HG03558 (cell line): ENCODE results near the gene PHRF1.
A peak's percentile ranks its signal among the peaks of the same experiment; 100 is the strongest.
"Not testable (repeated sequence)": the region's sequence is repeated elsewhere in the genome, so short reads cannot be mapped to it uniquely, and the experiment has no call there.

Source experiments
- ATAC-seq: cut with Tn5 transposase; IDR thresholded peaks from one replicate; pipeline ENCODE4 v1.9.1; 2021; ENCODE audit warnings: moderate number of reproducible peaks; ENCODE audit not compliant: unreplicated experiment; ENCODE audit errors: extremely low read depth

The PHRF1 gene

DNA sequence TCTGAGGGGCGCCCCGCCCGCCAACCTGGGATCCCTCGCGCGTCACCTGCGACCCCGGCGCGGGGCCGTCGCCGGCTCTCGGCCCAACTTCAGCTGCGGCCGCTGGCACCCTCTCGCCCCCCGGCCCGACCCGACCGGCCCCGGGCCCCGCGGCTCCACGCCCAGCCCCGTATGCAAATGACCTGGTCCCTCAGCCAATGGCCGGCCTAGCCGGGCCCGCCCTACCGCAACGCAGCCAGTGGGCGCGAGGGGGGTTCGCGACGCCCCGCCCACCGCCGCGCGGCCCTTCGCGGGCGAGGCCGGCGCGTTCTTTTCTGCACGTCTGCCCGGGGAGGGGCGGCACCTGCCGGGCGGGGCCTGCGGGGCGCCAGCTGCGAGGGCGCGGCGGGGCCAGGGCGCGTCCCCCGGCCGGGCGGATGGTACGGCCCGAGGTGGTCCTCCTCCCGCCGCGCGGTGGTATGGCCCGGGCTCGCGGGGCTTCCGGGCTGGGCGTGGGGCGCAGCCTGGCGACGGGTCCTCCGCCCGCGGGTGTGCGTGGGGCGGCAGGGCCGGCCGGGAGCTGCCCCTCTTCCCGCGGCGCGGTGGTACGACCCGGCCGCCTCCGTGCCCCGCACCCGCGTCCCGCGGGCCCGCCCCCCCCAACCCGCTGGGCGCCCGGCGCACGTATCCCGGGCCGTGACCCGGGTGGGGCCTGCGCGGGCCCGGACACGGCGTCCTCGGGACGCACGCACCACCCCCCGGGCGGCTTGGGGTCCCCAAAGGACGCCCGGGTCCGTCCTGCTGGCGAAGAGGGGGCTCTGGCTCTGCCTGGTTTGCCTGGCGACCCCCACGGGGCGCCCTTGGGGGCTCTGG, 7.7 kb upstream of the PHRF1 start:
- peak; percentile 70 for ATAC-seq

DNA sequence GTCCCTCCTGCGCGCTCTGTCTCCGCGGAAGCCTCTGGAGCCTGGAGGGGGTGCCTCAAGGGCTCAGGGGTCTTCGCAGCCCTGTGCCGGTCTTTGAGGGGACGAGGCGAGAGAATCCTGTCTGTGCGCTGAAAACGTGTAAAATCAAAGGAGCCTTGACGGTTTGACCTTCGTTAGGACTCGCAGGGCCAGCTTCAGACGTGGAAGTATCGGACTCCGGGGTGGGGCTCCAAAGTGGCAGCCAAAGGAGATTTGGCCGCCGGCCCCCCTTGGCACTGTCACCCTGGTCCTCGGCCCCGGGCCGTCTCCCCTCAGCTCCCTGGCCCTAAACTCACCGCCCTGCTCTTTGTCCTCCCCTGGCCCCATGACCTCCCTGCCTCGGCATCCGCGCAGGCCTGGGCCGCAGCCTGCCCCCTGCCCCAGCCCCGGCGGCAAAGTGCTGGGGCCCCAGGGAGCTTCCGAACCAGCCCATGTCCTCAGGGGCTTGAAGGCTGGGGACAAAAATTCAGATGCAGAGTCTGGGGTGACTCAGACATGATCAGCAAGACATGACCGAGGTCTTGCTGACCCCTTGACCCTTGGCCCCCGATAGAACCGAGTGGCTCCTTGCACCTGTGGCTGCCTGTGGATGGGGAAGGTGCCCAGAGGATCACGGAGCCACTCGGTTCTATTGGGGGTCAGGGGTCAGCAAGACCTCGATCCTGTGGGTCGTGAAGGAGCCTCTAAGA, 6.9 kb upstream of the PHRF1 start:
- no peak for ATAC-seq

DNA sequence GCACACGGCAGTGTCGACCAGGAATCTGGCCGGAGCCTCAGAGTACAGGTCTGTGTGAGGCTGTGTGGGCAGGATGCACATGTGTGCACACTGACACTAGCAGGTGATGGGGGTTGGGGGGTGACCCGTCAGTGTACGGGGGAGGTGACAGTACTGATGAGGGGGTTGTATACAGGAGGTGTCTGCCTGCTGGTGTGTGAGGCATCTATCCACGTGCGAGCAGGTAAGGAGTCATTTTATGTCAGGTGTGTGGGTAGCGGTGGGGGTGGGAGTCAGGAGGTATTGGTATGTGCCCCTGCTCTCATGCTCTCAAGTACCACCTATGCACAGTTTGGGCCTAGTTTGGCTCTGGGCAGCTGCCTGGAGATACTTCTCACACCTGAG, 4.5 kb upstream of the PHRF1 start:
- ATAC-seq, result no peak

DNA sequence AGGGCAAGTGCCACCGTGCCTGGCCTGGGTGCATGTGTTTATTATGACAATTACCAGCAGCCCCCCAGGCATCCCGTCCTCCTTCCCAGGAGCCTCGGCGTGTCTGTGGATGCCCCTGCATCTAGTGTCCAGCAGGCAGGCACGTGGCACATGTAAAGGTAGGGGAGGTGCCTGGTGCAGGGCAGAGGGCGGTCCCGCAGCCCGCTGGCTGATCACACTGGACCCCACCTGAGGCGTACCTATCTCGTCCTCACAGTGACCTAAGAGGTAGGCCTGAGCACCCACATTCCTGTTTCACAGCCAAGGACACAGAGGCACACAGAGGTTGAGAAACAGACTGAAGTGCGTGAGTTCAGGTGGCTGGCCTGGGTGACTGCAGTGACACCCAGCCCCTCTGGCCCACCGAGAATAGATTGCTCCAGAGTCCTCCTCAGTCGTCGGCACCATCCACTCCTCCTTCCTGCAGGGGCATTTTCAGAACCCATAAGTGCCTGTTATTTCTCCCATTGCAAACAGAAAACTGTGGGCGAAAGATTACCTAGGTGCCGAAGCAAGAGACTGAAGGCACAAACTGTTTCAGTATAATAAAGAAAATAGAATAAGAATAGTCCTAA, 3.0 kb upstream of the PHRF1 start:
- ATAC-seq, result no peak

DNA sequence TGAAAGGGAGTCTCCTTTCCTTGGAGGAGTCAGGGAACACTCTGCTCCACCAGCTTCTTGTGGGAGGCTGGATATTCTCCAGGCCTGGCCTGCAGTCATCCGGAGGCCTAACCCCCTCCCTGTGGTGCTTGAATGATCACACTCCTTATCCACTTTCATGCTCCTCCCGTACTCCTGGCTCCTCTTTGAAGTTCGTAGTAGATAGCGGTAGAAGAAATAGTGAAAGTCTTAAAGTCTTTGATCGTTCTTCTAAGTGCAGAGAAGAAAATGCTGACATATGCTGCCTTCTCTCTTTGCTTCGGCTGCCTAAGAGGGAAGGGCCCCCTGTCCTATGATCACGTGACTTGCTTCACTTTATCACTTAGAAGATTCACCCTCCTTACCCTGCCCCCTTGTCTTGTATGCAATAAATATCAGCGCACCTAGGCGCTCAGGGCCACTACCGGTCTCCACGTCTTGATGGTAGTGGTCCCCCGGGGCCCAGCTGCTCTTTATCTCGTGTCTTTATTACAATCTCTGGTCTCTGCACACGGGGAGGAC, 2.2 kb upstream of the PHRF1 start:
- not testable (repeated sequence) for ATAC-seq

DNA sequence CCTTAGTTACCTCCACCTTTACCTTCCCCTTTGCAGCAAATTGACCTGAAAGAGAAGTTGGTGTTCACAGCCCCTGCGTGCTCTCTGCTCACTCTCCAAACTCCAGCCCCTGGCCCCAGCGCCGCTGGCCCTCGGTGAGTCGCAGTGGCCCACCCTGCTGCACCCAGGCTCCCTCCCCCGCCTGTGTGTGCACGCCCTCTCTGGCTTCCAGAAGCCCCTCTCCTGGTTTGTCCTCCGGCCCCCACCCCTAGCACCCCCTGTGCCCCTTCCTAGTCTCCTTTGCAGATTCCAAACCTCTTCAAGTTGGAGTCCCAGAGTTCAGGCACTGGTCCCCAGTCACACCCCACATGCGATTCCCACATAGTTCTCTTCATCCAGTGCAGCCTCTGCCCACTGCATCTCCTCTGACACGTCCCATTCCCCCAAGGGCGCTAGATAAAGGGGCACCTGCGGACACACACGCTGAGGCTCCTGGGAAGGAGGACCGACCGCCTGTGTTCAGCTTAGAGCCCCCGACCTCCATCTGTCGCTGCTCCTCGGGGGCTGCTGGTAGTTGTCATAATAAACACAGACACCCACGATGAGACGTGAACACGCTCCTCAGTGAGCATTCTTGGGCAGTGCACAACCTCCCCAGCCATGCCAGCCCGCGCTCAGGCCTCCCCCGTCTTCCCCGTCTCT, 1.5 kb upstream of the PHRF1 start:
- no peak for ATAC-seq

DNA sequence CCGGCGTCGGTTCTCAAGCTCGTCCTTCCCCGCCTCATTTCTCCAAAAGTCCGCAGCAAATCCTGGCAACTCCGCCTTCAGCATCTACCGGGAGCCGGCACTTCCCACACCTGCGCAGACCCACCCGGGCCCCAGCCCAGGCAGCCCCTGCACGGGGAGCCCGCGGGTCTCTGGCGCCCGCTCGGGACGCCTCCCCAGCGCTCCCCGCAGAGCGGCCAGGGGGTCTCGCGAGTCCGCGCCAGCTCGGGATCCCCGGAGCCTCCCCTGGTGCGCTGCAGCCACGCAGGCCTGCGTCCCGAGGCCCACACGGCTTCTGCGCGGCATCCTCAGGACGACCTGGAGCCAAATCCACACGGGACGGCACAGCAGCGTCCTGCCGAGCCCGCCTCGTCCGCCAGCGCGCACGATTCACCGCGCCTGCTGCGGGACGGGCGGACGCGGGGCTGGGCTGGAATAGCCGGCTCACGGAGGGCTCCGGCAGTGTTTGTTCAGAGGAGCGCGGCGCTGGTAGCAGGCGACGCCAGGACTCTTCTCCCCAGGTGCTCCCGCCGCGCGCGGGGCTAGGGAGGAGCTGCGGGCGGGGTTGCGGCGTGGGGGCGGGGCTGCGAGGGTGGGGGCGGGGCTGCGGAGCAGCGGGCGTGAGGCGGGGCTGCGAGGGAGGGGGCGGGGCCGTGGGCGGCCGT, 816 bp upstream of the PHRF1 start:
- no peak for ATAC-seq

DNA sequence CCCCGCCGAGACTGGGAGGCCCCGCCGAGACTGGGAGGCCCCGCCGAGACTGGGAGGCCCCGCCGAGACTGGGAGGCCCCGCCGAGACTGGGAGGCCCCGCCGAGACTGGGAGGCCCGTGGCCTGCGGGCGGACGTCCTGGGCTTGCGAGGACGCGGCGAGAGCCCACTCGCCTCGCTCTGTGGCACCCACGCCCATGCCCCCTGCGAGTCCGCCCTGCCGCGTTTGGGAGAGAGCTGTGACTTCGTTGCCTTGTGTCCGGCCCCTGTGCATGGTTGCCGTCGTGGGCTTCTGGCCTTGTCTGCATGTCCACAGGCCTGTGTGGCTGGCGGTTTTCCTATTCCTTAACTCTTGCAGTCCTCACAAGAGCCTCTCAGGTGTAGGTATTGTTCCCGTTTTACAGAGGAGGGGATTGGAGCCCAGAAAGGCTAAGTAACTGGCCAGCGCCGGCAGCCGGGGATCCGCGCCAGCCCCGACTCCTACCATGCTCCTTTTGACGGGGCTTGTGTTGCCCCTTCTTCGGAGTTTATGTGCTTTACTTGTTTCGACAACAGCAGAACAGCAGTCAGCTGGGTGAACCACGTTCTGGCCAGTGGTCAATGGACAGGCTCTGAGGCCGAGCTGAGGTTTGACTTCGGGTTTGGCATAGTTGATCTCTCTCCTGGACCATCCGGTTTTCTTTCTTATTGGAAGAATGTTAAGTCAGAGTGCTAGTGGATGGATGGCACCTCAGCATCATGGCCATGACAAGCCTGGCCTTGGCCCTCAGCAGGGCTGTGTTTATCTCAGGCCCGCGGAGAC, 741 bp downstream of the PHRF1 start:
- no peak for ATAC-seq

DNA sequence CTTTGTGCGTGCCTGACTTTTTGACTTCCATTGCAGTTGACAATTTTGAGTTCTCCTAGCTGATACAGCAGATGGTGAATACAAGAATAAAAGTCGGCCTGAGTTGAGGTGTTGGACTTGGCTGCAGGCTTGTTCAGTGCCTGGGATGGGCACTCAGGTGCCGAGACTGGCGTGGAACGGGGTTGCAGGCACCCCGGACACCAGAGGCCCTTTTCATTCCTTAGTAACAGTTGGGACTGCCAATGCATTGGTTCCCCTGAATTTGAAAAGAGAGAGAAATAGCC, 1.3 kb downstream of the PHRF1 start:
- ATAC-seq, result no peak

DNA sequence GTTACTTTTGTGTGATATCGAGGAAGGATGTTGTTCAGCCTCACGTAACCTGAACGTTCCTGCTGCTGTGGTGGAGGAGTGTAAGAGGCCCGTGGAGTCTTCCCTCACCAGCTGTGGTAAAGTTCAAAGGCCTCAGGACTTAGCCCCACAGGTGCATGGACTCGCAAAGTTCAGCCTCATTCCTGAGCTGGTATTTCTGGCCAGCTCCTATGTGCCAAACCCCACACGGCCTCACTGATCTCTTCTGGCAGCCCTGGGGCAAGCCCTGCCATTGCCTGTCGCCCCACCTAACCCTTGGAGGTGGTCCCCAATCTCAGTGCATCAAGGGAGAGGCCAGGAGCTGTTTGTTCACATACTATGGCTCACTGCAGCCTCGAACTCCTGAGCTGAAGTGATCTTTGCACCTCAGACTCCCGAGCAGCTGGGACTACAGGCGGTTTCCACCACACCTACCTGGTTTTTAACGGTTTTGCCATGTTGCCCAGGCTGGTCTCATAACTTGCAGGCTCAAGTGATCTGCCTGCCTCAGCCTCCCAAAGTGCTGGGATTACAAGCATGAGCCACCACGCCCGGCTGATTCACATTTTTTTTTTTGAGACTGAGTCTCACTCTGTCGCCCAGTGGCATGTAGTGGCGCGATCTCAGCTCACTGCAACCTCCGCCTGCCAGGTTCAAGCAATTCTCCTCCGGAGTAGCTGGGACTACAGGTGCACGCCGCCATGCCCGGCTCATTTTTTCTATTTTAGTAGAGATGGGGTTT, 2.2 kb downstream of the PHRF1 start:
- ATAC-seq, result no peak

DNA sequence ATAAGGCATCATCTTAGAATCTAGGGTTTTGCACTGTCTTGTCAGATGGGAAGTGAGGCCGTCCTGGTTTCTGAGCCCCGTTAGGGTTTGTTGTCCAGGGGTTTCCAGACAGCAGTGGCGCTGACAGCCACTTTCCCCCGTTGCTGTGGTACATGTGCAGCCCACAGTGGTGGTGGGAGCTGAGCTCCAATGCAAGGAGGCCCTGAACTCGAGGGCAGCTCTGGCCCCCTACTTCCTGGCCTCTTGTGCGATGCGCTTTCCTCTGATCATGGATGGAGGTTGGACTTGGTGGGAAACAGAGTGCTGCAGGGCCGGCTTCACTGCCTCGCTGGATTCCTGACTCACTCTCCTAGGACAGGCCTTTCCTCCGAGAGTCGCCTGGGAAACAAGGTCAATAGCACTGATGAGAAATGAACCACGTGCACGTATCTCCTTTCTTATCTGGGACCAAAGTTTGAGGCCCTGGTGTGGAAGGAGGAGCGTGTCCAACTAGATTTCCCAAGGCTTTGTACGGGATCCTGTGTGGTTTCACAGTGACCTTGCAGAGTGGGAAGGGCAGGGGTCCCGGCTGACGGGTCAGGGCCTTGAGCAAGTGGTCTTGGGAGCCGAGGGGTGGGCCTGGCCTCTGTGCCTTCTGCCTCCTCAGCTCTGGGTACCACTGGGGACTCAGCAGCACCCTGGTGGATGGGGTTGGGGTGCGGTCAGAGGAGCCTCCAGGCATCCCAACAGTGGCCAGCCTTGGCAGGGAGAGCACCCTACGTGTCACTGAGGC, 3.7 kb downstream of the PHRF1 start:
- no peak for ATAC-seq

DNA sequence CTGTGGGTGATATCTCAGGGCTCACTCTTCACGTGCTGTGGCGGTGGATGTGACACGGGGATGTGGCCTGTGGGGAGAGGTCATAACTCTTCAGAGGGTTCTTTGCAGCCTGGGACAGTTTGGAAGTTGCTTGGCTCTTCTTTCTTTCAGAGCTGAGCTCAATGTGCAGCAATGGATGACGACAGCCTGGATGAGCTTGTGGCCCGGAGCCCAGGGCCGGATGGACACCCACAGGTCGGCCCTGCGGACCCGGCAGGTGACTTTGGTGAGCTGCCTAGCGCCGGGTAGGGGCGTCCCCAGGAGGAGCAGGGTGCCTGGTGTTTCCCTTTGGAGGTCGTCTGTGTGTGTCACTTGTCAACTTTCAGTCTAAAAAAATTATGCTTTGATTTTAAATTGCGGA, 5.1 kb downstream of the PHRF1 start:
- no peak for ATAC-seq

DNA sequence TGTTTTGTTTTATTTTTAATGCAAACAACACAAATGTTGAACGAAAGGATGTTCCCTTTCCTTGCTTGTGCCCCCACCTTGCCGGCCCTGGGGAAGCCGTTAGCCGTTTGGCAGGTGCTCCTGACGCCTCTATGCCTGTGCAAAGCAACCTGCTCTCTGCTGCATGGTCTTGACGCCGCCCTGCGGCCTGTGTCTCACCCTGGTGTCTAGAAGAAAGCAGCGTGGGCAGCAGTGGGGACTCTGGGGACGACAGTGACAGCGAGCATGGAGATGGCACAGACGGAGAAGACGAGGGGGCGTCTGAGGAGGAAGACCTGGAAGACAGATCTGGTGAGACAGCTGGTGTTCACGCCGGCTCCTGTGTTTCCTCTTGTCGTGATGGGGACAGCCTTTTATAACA, 5.5 kb downstream of the PHRF1 start:
- no peak for ATAC-seq

DNA sequence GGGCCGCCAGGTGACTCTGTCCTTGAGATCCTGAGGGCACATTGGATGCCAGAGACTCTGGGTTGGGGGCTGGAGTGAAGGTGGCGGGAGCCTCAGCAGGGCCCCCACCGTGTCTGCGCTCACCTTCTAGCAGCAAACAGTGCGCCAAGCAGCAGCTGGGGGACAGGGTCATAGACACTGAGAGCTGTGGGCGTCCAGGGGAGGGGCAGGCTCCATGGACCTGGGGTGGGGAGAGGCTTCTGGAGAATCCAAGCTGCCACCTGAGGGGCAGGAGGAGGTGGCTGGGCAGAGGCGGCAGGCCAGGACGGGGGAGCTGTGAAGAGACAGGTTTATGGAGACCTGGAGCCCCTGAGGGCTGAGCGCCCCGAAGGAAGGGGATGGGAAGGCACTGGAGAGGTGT, 8.0 kb downstream of the PHRF1 start:
- ATAC-seq, result no peak

DNA sequence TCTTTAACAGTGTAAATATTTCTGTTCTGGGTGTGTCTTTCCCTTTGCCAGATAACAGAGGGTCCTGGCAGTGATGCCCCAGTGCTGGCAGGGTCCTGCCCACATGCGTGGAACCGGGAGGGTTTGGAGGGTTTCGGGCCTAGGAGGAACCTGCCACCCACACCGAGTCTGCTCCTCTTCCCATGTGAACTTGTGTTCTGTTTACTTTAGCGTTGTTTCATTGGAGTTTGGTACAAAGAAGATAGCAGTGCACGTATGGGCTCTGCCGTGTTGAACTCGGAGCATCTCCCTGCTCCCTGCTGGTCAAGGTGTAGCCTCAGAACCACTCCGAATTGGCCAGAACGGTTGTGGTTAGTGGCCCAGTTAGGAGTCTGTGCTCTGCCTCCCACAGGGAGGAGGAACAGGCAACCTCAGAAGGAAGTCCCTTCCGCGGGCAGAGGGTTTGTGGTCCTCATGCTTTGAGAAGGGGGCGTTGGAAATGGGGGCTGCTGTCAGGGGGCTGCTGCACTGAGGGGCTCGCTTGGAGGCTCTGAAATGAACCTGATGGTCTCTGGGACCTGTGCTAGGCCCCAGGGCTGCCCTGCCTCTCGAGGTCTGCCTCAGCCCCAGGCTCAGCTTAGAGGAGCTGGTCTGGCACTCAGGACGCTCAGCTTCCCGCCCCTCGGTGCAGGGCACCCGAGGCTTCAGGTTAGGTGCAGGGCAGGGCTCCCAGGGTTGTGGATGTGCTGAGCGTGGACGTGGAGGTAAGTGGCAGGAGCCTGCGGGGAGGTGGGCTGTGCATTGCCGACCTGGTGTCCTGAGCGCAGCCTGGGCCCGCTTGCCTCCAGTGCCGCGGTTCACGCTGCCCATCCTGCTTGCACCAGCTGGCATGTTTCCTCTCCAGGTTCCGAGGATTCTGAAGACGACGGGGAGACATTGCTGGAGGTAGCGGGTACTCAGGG, 10.4 kb downstream of the PHRF1 start:
- no peak for ATAC-seq

DNA sequence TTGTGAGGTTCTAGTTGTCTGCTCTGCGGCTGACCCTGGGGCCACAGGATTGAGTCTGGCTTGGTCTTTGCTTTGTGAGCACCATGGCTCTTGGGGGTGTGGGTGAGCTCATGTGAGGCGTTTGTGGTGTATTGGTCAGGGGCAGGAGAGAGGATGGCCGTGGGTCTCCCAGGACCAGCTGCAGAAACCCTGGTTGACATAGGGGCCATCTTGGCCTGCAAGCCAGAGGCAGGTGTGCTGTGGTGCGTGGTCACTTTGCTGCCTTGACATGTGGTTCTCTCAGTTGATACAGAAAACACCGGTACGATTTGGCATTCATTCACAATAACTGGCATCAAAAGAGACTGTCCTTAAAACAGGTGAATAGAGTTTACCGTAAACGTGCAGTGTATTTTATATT, 11.3 kb downstream of the PHRF1 start:
- no peak for ATAC-seq

DNA sequence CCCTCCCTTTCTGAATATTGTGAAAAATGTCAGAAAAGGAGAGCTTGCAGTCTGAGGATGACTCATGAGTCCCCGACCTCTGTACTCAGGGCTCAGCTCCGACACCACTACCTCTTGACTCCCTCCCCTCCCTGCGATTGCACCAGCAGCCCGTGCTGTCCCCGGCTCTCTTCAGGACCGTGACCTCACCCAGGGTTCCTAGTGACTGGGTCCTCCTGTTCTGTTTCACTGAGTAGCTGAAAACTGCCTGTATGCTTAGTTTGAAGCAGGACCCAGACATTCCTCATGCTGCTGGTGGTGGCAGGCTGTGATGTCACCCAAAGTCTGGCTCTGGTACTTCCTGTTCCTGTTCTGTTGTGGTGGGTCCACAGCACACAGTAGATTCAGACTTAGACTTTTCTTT, 11.7 kb downstream of the PHRF1 start:
- no peak for ATAC-seq
